ENCODE results near the gene LUC7L3.

GRCh38 chr17:50805486-50805885, 86.1 kb downstream of the LUC7L3 start:
- TF ChIP-seq CTCF (IDR thresholded peaks at IDR 0.05) (no peak), EZH2 (IDR thresholded peaks at IDR 0.05; ENCODE audit: borderline replicate concordance, insufficient read depth, low read depth, low read length, poor library complexity, severe bottlenecking) (no peak)

Measured in B cell (primary cell).